Uterus (tissue), 2 donors: ENCODE measurements around the gene YARS1.

Experiments
- CTCF ChIP-seq, 4 experiments: fragments of 200-600 bp in 2 of 4; fragments of 450-650 bp in 2 of 4; sonication (generic) in 2 of 4; IDR thresholded peaks; one replicate each; pipeline ENCODE4 v1.5.1; 2016 to 2019; ENCODE audit warnings: antibody characterized with exemption in 4 of 4, mild to moderate bottlenecking in 2 of 4, moderate library complexity in 1 of 4
- POLR2A ChIP-seq, 2 donors: fragments of 450-650 bp; IDR thresholded peaks; one replicate each; pipeline ENCODE4 v1.6.1; 2016; ENCODE audit warnings: antibody characterized with exemption in 2 of 2, mild to moderate bottlenecking in 1 of 2, moderate library complexity in 1 of 2

- TF ChIP-seq CTCF (IDR thresholded peaks at IDR 0.05) (no peak), POLR2A (IDR thresholded peaks at IDR 0.05) (no peak)
Observed at GRCh38 chr1:32859915-32860314, 42.8 kb upstream of the YARS1 start.
